ENCODE data around the gene ARHGAP24. TPM values are rescaled to one million over a fixed set of nuclear protein-coding genes. Genes with fewer than 3 reads are reported as not detected.

The ARHGAP24 gene
- total RNA-seq, 1 donor from 2014 or later: 15.0 TPM

DNA sequence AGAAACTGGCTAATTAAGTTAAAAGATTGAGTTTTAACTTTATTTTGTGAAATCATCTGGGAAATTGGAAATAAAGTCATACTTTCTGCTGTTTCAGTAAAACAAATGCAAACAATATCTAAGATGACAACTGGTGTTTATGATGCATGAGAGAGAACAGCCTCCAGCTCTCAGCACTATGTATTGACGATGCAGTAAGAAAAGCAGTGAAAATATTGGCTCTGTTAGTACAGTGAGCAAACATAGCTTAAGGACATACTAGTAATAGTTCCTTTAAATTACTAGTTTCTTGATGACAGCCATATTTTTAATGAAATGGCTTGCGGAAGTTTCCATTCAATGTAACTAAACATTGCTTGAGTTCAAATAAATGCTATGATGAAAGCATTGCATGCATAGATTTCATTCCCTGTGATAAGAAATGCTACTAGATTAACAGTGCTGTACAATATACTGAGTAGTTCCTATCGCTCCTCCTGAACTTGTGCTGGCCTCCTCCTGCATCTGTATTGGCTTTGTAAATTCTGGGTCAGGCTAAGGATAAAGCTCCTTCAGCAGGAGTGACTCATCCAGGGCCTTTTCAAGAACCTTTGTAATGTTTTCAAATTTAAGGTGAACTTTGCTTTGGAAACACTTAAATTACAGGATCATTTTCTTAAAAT, 11.6 kb downstream of the ARHGAP24 start:
- Mint-ChIP-seq H3K4me3 (no peak overlapping the region), H3K9me3 (no peaks in the 10 kb centered on the region), H3K4me1 (peaks cover 27% of the 10 kb centered on the region), H3K36me3 (no peaks in the 10 kb centered on the region), H3K27me3 (ENCODE audit: low read depth) (no peaks in the 10 kb centered on the region), H3K27ac (peak overlapping the region; percentile 59)
- no peak for DNase-seq (ENCODE audit: low spot score in 2 of 2, unreplicated experiment in 2 of 2)
- TF ChIP-seq, protein P1, sequence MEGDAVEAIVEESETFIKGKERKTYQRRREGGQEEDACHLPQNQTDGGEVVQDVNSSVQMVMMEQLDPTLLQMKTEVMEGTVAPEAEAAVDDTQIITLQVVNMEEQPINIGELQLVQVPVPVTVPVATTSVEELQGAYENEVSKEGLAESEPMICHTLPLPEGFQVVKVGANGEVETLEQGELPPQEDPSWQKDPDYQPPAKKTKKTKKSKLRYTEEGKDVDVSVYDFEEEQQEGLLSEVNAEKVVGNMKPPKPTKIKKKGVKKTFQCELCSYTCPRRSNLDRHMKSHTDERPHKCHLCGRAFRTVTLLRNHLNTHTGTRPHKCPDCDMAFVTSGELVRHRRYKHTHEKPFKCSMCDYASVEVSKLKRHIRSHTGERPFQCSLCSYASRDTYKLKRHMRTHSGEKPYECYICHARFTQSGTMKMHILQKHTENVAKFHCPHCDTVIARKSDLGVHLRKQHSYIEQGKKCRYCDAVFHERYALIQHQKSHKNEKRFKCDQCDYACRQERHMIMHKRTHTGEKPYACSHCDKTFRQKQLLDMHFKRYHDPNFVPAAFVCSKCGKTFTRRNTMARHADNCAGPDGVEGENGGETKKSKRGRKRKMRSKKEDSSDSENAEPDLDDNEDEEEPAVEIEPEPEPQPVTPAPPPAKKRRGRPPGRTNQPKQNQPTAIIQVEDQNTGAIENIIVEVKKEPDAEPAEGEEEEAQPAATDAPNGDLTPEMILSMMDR (IDR thresholded peaks at IDR 0.05; ENCODE audit: unreplicated experiment): no peak

DNA sequence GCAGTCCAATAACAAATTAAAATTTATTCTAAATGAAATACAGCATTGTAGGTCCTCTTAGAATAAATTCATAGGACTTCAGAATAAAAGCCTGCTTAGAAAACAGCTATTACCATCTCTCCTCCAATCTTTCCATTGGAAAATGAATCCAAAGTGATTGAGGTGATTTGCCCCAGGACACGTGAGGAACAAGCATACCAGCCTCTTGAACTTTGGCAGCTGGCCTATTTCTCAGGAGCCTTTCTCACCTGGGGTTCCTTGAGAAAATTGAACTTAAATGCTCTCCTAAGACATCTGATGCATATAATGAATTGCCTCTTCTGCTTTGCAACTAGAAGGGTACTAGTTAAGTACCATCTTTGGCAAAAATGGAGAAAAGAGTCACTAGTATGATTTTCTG, 13.5 kb downstream of the ARHGAP24 start:
- Mint-ChIP-seq H3K9me3 (no peaks in the 10 kb centered on the region), H3K36me3 (no peaks in the 10 kb centered on the region), H3K27me3 (ENCODE audit: low read depth) (no peaks in the 10 kb centered on the region), H3K4me1 (peaks cover 33% of the 10 kb centered on the region), H3K4me3 (no peak overlapping the region), H3K27ac (no peak overlapping the region)
- TF ChIP-seq, protein P1 (IDR thresholded peaks at IDR 0.05; ENCODE audit: unreplicated experiment): no peak
- no peak for DNase-seq (ENCODE audit: low spot score in 2 of 2, unreplicated experiment in 2 of 2)

DNA sequence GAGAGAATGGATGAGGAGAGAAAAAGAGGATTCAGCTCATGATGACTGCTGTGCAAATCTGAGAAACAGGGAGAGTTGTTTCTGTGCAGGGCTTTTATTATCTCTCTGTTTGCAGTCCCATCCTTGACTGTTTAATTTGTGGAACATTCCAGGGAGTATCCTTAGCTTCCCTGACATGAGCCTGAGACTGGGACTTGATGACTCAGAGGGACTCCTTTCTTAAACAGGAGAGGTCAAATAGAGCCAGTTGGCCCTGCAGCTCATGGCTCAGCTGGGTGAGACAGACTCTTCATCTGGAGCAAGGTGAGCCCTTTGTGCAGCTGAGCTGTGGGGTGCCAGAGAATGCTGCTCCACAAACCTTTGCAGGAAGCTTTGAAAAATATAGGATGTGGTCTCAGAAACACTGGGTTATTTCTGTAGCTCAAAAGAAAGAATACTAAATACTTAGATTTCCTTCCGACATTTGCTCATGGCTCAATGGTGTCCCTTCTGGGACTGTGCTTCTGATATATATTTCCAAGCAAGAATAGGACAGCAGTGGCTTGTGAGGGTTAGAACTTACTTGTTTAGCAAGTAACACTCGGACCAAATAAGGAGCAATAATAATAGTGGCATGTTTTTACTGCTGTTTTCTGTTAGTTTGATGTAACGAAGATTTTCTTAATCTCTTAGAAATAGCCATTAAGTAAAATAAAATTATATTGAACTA, 14.5 kb downstream of the ARHGAP24 start:
- no peak overlapping the region for H3K4me3 Mint-ChIP-seq
- no peaks in the 10 kb centered on the region for H3K36me3 Mint-ChIP-seq
- no peaks in the 10 kb centered on the region for H3K9me3 Mint-ChIP-seq
- H3K4me1 Mint-ChIP-seq: peaks cover 33% of the 10 kb centered on the region
- H3K27me3 Mint-ChIP-seq (ENCODE audit: low read depth): no peaks in the 10 kb centered on the region
- no peak for DNase-seq (ENCODE audit: low spot score in 2 of 2, unreplicated experiment in 2 of 2)
- H3K27ac Mint-ChIP-seq: peak overlapping the region; percentile 50
- TF ChIP-seq, protein P1 (IDR thresholded peaks at IDR 0.05; ENCODE audit: unreplicated experiment): no peak

DNA sequence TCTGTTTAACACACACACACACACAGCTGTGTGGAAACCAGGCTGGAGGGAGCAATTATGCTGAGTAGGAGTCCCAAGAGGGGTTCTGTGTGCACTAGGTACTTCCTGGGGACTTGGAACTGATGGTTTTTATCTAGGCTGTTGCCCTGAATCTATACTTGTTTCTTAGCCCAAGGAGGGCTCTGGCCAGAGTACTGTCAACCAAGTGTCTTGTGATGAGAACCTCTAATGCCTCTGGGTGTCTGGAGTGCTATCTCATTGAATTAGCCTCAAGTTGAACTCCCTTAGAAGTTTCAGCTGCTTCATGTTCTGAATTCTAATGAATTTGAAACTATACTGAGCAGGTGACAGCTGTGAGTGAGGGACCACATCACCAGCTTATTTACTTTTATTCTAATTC, 16.6 kb downstream of the ARHGAP24 start:
- TF ChIP-seq, protein P1 (IDR thresholded peaks at IDR 0.05; ENCODE audit: unreplicated experiment): no peak
- H3K27ac Mint-ChIP-seq: no peak overlapping the region
- peaks cover 30% of the 10 kb centered on the region for H3K4me1 Mint-ChIP-seq
- no peak for DNase-seq (ENCODE audit: low spot score in 2 of 2, unreplicated experiment in 2 of 2)
- no peak overlapping the region for H3K4me3 Mint-ChIP-seq
- H3K9me3 Mint-ChIP-seq: no peaks in the 10 kb centered on the region
- no peaks in the 10 kb centered on the region for H3K36me3 Mint-ChIP-seq
- H3K27me3 Mint-ChIP-seq (ENCODE audit: low read depth): no peaks in the 10 kb centered on the region

DNA sequence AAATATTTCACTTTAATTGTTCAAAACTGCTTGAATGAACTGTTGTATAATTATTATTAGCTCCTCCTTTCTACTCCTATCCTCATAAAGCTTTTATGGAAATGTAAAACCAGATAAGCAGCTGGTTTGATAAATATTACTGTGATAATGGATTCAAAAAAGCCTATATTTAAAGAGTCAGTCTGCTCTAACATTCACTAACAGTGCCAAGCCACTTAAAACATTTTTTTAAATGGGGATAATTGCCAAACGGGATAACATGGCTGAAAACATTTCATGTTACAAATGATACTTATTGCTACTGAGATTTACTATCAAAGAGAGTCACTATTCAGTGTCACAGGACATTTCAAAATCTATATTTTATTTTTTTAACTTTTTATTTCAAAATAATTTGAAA, 17.4 kb downstream of the ARHGAP24 start:
- DNase-seq (ENCODE audit: low spot score in 2 of 2, unreplicated experiment in 2 of 2): no peak
- H3K27ac Mint-ChIP-seq: no peak overlapping the region
- TF ChIP-seq, protein P1 (IDR thresholded peaks at IDR 0.05; ENCODE audit: unreplicated experiment): no peak
- peaks cover 31% of the 10 kb centered on the region for H3K4me1 Mint-ChIP-seq
- H3K4me3 Mint-ChIP-seq: no peak overlapping the region
- no peaks in the 10 kb centered on the region for H3K27me3 Mint-ChIP-seq (ENCODE audit: low read depth)
- no peaks in the 10 kb centered on the region for H3K9me3 Mint-ChIP-seq
- H3K36me3 Mint-ChIP-seq: no peaks in the 10 kb centered on the region

Data from mesothelial cell of epicardium (in vitro differentiated cells).